ENCODE data around the gene SARDH. TPM values are rescaled to one million over a fixed set of nuclear protein-coding genes. Genes with fewer than 3 reads are reported as not detected.
"Not testable (repeated sequence)": the region's sequence is repeated elsewhere in the genome, so short reads cannot be mapped to it uniquely, and the experiment has no call there.

SARDH gene
- total RNA-seq, 2 experiments from 2014 or later, result 2.3 to 2.7 TPM

- peaks cover 9% of the 10 kb centered on the region for H3K9me3 Mint-ChIP-seq
- no peaks in the 10 kb centered on the region for H3K4me1 Mint-ChIP-seq
- H3K4me3 Mint-ChIP-seq, result no peak overlapping the region
- DNase-seq, result no peak
- H3K36me3 Mint-ChIP-seq, result peaks cover 9% of the 10 kb centered on the region
- no peak overlapping the region for H3K27ac Mint-ChIP-seq
- no peaks in the 10 kb centered on the region for H3K27me3 Mint-ChIP-seq
Observed at GRCh38 chr9:133769511-133770075, 31.4 kb upstream of the SARDH start.

GRCh38 chr9:133768859-133769510, 30.8 kb upstream of the SARDH start:
- no peaks in the 10 kb centered on the region for H3K27me3 Mint-ChIP-seq
- no peak overlapping the region for H3K27ac Mint-ChIP-seq
- H3K4me1 Mint-ChIP-seq, result no peaks in the 10 kb centered on the region
- peaks cover 12% of the 10 kb centered on the region for H3K36me3 Mint-ChIP-seq
- no peak overlapping the region for H3K4me3 Mint-ChIP-seq
- DNase-seq, result no peak
- H3K9me3 Mint-ChIP-seq, result peaks cover 11% of the 10 kb centered on the region

- DNase-seq, result no peak
- peaks cover 11% of the 10 kb centered on the region for H3K9me3 Mint-ChIP-seq
- H3K36me3 Mint-ChIP-seq, result peaks cover 15% of the 10 kb centered on the region
- H3K27me3 Mint-ChIP-seq, result no peaks in the 10 kb centered on the region
- no peak overlapping the region for H3K27ac Mint-ChIP-seq
- no peak overlapping the region for H3K4me3 Mint-ChIP-seq
- no peaks in the 10 kb centered on the region for H3K4me1 Mint-ChIP-seq
Observed at GRCh38 chr9:133768371-133768858, 30.3 kb upstream of the SARDH start.

GRCh38 chr9:133767625-133768024, 29.5 kb upstream of the SARDH start:
- H3K4me1 Mint-ChIP-seq, result no peaks in the 10 kb centered on the region
- H3K4me3 Mint-ChIP-seq, result no peak overlapping the region
- H3K9me3 Mint-ChIP-seq, result peaks cover 11% of the 10 kb centered on the region
- no peaks in the 10 kb centered on the region for H3K27me3 Mint-ChIP-seq
- DNase-seq, result no peak
- H3K27ac Mint-ChIP-seq, result no peak overlapping the region
- H3K36me3 Mint-ChIP-seq, result peaks cover 15% of the 10 kb centered on the region

GRCh38 chr9:133767008-133767407, 28.9 kb upstream of the SARDH start:
- Mint-ChIP-seq H3K4me1 (no peaks in the 10 kb centered on the region), H3K36me3 (peaks cover 15% of the 10 kb centered on the region), H3K27ac (no peak overlapping the region), H3K27me3 (no peaks in the 10 kb centered on the region), H3K9me3 (peaks cover 11% of the 10 kb centered on the region), H3K4me3 (no peak overlapping the region)
- no peak for DNase-seq

- Mint-ChIP-seq H3K36me3 (peaks cover 15% of the 10 kb centered on the region), H3K9me3 (peaks cover 11% of the 10 kb centered on the region)
- DNase-seq, H3K4me1 Mint-ChIP-seq, H3K27me3 Mint-ChIP-seq, H3K4me3 Mint-ChIP-seq, H3K27ac Mint-ChIP-seq: not testable (repeated sequence)
Observed at GRCh38 chr9:133766234-133766633, 28.1 kb upstream of the SARDH start.

GRCh38 chr9:133763272-133764183, 25.4 kb upstream of the SARDH start:
- Mint-ChIP-seq H3K9me3 (peaks cover 11% of the 10 kb centered on the region), H3K4me3 (no peak overlapping the region), H3K4me1 (no peaks in the 10 kb centered on the region), H3K36me3 (peaks cover 15% of the 10 kb centered on the region), H3K27me3 (peaks cover 3% of the 10 kb centered on the region), H3K27ac (no peak overlapping the region)
- DNase-seq, result no peak

GRCh38 chr9:133762488-133763271, 24.5 kb upstream of the SARDH start:
- H3K36me3 Mint-ChIP-seq, result peaks cover 12% of the 10 kb centered on the region
- no peak for DNase-seq
- H3K4me1 Mint-ChIP-seq, result no peaks in the 10 kb centered on the region
- no peak overlapping the region for H3K27ac Mint-ChIP-seq
- peaks cover 11% of the 10 kb centered on the region for H3K9me3 Mint-ChIP-seq
- H3K4me3 Mint-ChIP-seq, result no peak overlapping the region
- peaks cover 3% of the 10 kb centered on the region for H3K27me3 Mint-ChIP-seq

GRCh38 chr9:133761641-133762248, 23.6 kb upstream of the SARDH start:
- H3K9me3 Mint-ChIP-seq, result peaks cover 9% of the 10 kb centered on the region
- H3K27me3 Mint-ChIP-seq, result peaks cover 3% of the 10 kb centered on the region
- H3K36me3 Mint-ChIP-seq, result peaks cover 9% of the 10 kb centered on the region
- no peak overlapping the region for H3K27ac Mint-ChIP-seq
- no peak for DNase-seq
- no peaks in the 10 kb centered on the region for H3K4me1 Mint-ChIP-seq
- H3K4me3 Mint-ChIP-seq, result no peak overlapping the region

- H3K27ac Mint-ChIP-seq, result no peak overlapping the region
- DNase-seq, result no peak
- H3K4me3 Mint-ChIP-seq, result no peak overlapping the region
- H3K27me3 Mint-ChIP-seq, result peaks cover 3% of the 10 kb centered on the region
- H3K9me3 Mint-ChIP-seq, result peaks cover 4% of the 10 kb centered on the region
- peaks cover 9% of the 10 kb centered on the region for H3K36me3 Mint-ChIP-seq
- no peaks in the 10 kb centered on the region for H3K4me1 Mint-ChIP-seq
Observed at GRCh38 chr9:133760713-133761290, 22.6 kb upstream of the SARDH start.

GRCh38 chr9:133759946-133760345, 21.8 kb upstream of the SARDH start:
- H3K36me3 Mint-ChIP-seq, result peaks cover 6% of the 10 kb centered on the region
- peaks cover 4% of the 10 kb centered on the region for H3K9me3 Mint-ChIP-seq
- H3K4me3 Mint-ChIP-seq, result no peak overlapping the region
- H3K27me3 Mint-ChIP-seq, result peaks cover 8% of the 10 kb centered on the region
- no peak for DNase-seq
- no peak overlapping the region for H3K27ac Mint-ChIP-seq
- H3K4me1 Mint-ChIP-seq, result no peaks in the 10 kb centered on the region

- H3K27ac Mint-ChIP-seq, result no peak overlapping the region
- peaks cover 4% of the 10 kb centered on the region for H3K36me3 Mint-ChIP-seq
- peaks cover 14% of the 10 kb centered on the region for H3K27me3 Mint-ChIP-seq
- no peaks in the 10 kb centered on the region for H3K4me1 Mint-ChIP-seq
- DNase-seq, result no peak
- H3K4me3 Mint-ChIP-seq, result no peak overlapping the region
- H3K9me3 Mint-ChIP-seq, result no peaks in the 10 kb centered on the region
Observed at GRCh38 chr9:133759146-133759900, 21.2 kb upstream of the SARDH start.

- no peaks in the 10 kb centered on the region for H3K36me3 Mint-ChIP-seq
- DNase-seq, result no peak
- peaks cover 25% of the 10 kb centered on the region for H3K27me3 Mint-ChIP-seq
- no peaks in the 10 kb centered on the region for H3K4me1 Mint-ChIP-seq
- no peak overlapping the region for H3K27ac Mint-ChIP-seq
- no peaks in the 10 kb centered on the region for H3K9me3 Mint-ChIP-seq
- no peak overlapping the region for H3K4me3 Mint-ChIP-seq
Observed at GRCh38 chr9:133758228-133758627, 20.1 kb upstream of the SARDH start.

All from activated naive CD8-positive, alpha-beta T cell treated with anti-CD3 and anti-CD28 coated beads for 36 hours (primary cell).